Fibroblast of skin of right quadriceps (primary cell): ENCODE measurements around the gene OTOS.

Experiments used
- DNase-seq: peaks from one replicate; pipeline ENCODE4 v3.0.0-alpha.2; 2013

Gene OTOS

GRCh38 chr2:240111253-240111652 is 29.2 kb downstream of the OTOS start:
- peak; percentile 13 for DNase-seq

DNA sequence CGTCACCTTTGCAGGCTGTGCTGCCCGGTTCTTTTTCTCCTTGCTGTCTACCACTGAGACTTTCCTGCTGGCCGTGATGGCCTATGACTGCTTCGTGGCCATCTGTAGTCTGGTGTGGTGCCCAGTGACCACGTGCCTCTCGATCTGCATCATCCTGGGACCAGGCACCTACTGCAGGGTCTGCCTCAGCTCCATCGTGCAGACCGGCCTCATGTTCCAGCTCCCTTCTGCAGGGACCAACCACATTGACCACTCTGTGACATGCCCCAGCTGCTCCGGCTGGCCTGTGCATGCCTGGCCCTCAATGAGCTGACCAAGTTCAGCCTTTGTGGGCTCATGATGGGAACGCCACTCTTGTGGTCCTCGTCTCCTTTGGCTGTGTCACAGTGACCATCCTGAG is 31.1 kb downstream of the OTOS start:
- DNase-seq, result no peak

GRCh38 chr2:240107477-240107796 is 33.0 kb downstream of the OTOS start:
- no peak for DNase-seq

GRCh38 chr2:240106765-240107476 is 33.5 kb downstream of the OTOS start:
- DNase-seq, result no peak

DNA sequence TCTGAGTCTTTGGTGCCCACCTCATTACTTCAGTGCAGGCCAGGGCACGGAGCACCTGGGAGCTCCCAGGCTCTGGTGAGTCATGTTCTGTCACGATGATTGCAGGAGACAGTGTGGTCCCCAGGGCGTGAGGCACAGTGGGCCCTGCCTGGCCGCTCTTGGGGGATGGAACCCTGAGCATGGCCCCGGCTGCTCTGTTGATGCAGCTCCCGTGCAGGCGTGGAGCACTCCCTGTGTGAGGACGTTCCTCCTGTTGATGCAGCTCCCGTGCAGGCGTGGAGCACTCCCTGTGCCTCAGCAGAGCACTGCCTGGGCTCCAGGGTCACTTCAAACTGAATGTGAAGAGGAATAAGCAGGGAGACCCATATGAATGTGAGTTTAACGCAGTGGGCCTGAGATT is 34.5 kb downstream of the OTOS start:
- DNase-seq, result no peak

DNA sequence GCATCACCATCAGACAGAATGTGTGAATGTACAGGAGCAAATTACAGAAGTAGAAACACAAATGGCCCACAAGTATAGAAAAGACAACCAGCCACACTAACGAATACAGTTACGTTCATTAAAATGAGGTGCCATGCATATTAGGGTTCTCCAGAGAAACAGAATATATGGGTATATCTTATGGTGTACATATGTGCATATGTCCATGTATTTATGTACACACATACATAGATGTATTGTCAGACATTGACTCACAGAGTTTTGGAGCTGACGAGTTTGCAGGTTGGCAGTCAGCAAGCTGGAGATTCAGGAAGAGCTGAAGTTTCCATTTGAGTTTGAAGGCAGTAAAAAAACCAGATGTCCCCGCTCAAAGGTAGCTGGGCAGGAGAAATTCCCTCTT is 37.3 kb downstream of the OTOS start:
- DNase-seq, result no peak

- DNase-seq, result no peak
These were observed 42.1 kb downstream of the OTOS start for GRCh38 chr2:240098349-240098748.

DNA sequence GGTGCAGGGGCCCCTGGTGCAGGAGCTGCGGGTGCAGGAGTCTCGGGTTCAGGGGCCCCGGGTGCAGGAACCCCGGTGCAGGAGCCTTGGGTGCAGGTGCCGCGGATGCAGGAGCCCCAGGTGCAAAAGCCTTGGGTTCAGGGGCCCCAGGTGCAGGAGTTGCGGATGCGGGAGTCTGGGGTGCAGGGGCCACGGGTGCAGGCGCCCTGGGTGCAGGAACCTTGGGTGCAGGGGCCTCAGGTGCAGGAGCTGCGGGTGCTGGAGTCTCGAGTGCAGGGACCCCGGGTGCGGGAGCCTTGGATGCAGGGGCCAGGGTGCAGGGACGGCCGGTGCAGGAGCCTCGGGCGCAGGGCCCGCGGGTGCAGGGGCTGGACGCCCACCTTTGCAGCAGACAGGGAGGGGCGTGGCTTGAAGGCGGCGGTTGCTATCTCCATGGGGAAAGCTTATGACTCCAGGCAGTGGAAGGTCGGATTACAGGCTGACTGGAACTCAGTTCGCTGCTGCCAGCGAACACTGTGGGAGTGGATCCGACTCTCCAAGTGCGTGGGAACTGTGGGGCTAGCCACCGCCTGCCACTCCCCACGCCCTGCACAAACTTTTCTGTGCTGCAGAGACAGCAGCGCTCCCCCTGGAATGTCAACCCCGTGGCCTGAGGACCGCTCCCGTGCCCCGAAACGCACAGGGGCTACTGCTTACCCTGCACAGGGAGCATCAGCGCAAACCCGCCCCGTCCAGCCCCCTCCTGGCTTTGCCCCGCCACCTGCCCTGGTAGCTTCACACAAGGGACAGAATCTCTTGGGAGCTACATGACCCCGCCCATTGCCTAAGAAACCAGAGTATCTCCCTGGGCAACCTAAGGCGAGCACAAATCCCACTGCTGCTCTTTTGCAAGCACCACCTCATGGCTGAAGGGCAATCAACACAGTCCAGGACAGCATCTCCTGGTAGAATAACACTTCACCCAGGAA is 44.6 kb downstream of the OTOS start:
- no peak for DNase-seq

GRCh38 chr2:240089306-240089705 is 51.2 kb downstream of the OTOS start:
- no peak for DNase-seq
